Measurements from ENCODE around the gene GPR132. TPM values are rescaled to one million over a fixed set of nuclear protein-coding genes. Genes with fewer than 3 reads are reported as not detected.

Gene GPR132
- total RNA-seq, 1 donor from 2014 or later: 9.1 TPM

GRCh38 chr14:105023144-105023543, 42.1 kb downstream of the GPR132 start:
- no peaks in the 10 kb centered on the region for H3K36me3 ChIP-seq
- TF ChIP-seq POLR2A (IDR thresholded peaks at IDR 0.05) (no peak), POLR2AphosphoS5 (IDR thresholded peaks at IDR 0.05; ENCODE audit: insufficient read depth in 1 of 2, low read depth in 1 of 2) (no peak), CTCF (IDR thresholded peaks at IDR 0.05) (no peak)
- H3K27me3 ChIP-seq: no peaks in the 10 kb centered on the region
- no peaks in the 10 kb centered on the region for H3K9me3 ChIP-seq
- no peak overlapping the region for H3K27ac ChIP-seq
- no peak overlapping the region for H3K4me3 ChIP-seq
- no peak for DNase-seq (ENCODE audit: extremely low spot score in 2 of 2)
- intact Hi-C loops (cut with DNase I): loop anchor here (5.0 kb wide), 1 partner anchor 51 kb away; no protein-coding TSS in a partner anchor
- H3K4me1 ChIP-seq: peaks cover 40% of the 10 kb centered on the region

- Histone ChIP-seq H3K4me1 (peaks cover 41% of the 10 kb centered on the region), H3K9me3 (no peaks in the 10 kb centered on the region), H3K27me3 (no peaks in the 10 kb centered on the region), H3K27ac (no peak overlapping the region), H3K4me3 (no peak overlapping the region), H3K36me3 (no peaks in the 10 kb centered on the region)
- TF ChIP-seq CTCF (IDR thresholded peaks at IDR 0.05): no peak
- no peak for TF ChIP-seq POLR2AphosphoS5 (IDR thresholded peaks at IDR 0.05; ENCODE audit: insufficient read depth in 1 of 2, low read depth in 1 of 2)
- no peak for DNase-seq (ENCODE audit: extremely low spot score in 2 of 2)
- intact Hi-C loops (cut with DNase I): loop anchor here (5.0 kb wide), 1 partner anchor 50 kb away; no protein-coding TSS in a partner anchor
Measured at GRCh38 chr14:105022276-105022670, 43.0 kb downstream of the GPR132 start.

- TF ChIP-seq POLR2A (IDR thresholded peaks at IDR 0.05) (no peak), CTCF (IDR thresholded peaks at IDR 0.05) (no peak), POLR2AphosphoS5 (IDR thresholded peaks at IDR 0.05; ENCODE audit: insufficient read depth in 1 of 2, low read depth in 1 of 2) (peak in 1 of 2 donors; percentile 58)
- DNase-seq (ENCODE audit: extremely low spot score in 2 of 2): no peak
Measured at GRCh38 chr14:105021656-105022275, 43.5 kb downstream of the GPR132 start.

GRCh38 chr14:105020815-105021655, 44.2 kb downstream of the GPR132 start, which contains the start of gene CDCA4:
Gene CDCA4, minus strand, starts transcription at chr14:105021083. Its CDS starts 9,154 bp downstream, at chr14:105011929.
- intact Hi-C loops (cut with DNase I): loop anchor here (5.0 kb wide), 1 partner anchor 49 kb away; no protein-coding TSS in a partner anchor
- DNase-seq (ENCODE audit: extremely low spot score in 2 of 2): peak in 1 of 2 donors; percentile 93
- Histone ChIP-seq H3K36me3 (no peaks in the 10 kb centered on the region), H3K27ac (peak within 1 kb of the TSS; percentile 90), H3K4me3 (peak within 1 kb of the TSS; percentile 63 to 78), H3K27me3 (no peaks in the 10 kb centered on the region), H3K4me1 (peaks cover 49% of the 10 kb centered on the region), H3K9me3 (no peaks in the 10 kb centered on the region)
- TF ChIP-seq CTCF (IDR thresholded peaks at IDR 0.05) (peak in 1 of 3 experiments; percentile 10), POLR2AphosphoS5 (IDR thresholded peaks at IDR 0.05; ENCODE audit: insufficient read depth in 1 of 2, low read depth in 1 of 2) (peak; percentile 57 to 94), POLR2A (IDR thresholded peaks at IDR 0.05) (peak in 1 of 2 donors; percentile 85)

More at GRCh38 chr14:105021656-105022275, 43.5 kb downstream of the GPR132 start:
- Histone ChIP-seq H3K4me3 (peak overlapping the region; percentile 53 to 62), H3K4me1 (peaks cover 43% of the 10 kb centered on the region), H3K36me3 (no peaks in the 10 kb centered on the region), H3K27me3 (no peaks in the 10 kb centered on the region), H3K27ac (peak overlapping the region; percentile 62), H3K9me3 (no peaks in the 10 kb centered on the region)
- intact Hi-C loops (cut with DNase I): loop anchor here (5.0 kb wide), 1 partner anchor 49 kb away; no protein-coding TSS in a partner anchor

Data from vagina (tissue), 2 donors.